K562 (cell line): ENCODE measurements around the gene OSBP2. TPM values are rescaled to one million over a fixed set of nuclear protein-coding genes. Genes with fewer than 3 reads are reported as not detected.

Experiments used
- ATAC-seq: fragments of 200-7000 bp; cut with Tn5 transposase; 3 replicates; pipeline ENCODE4 v1.9.1; 2020; ENCODE audit warnings: moderate library complexity
- BruUV-seq: library from RNA; stranded (reverse); fragments of 400-500 nt; replicated peaks from 2 replicates; lab custom pipeline; 2021; lab: Mats Ljungman, UMichigan
- CTCF ChIA-PET: fragments of 300-600 bp; formaldehyde crosslinking; extraction: SDS; loops from one replicate; lab custom pipeline; 2021; ENCODE audit warnings: low intra/inter-chr PET ratio; lab: Yijun Ruan, JAX
- POLR2A ChIA-PET: fragments of 300-600, 350-650 bp; sonication (Branson Sonifier 250); formaldehyde crosslinking; extraction: SDS; loops from one replicate; lab custom pipeline; 2021; ENCODE audit warnings: antibody characterized with exemption, inconsistent platforms; lab: Yijun Ruan, JAX
- DNase-seq, 4 experiments: peaks; one replicate each; pipeline versions ENCODE4 v3.0.0 to v3.0.0-alpha.2; 2011 to 2018; ENCODE audit warnings: low spot score in 3 of 4, mixed read lengths in 3 of 4; ENCODE audit errors: extremely low read depth in 1 of 4
- FAIRE-seq: peaks from 2 replicates; lab custom pipeline; 2011; peaks lifted over from hg19 to GRCh38; lab: Jason Lieb, UNC
- H2AFZ ChIP-seq: 2 replicates; pipeline ENCODE4 v1.6.0; 2011; ENCODE audit warnings: low read depth, low read length, control low read depth, inconsistent platforms
- H3K27ac ChIP-seq: fragments of 200-600 bp; 3 replicates; pipeline ENCODE4 v1.8.0; 2011; ENCODE audit warnings: low read depth, mild to moderate bottlenecking, control low read depth, inconsistent platforms, low read length, moderate library complexity, mixed read lengths; ENCODE audit errors: extremely low read depth
- H3K27me3 ChIP-seq, 2 experiments: fragments of 300-600 bp in 1 of 2; 2 replicates in 1 of 2; 3 replicates in 1 of 2; pipeline versions ENCODE4 v1.6.0 to v1.8.0; 2011; ENCODE audit warnings: inconsistent platforms in 2 of 2, low read length in 2 of 2, mild to moderate bottlenecking in 1 of 2, mixed read lengths in 1 of 2, moderate library complexity in 1 of 2; ENCODE audit not compliant: control insufficient read depth in 2 of 2, insufficient read depth in 2 of 2
- H3K36me3 ChIP-seq: fragments of 300-600 bp; 3 replicates; pipeline ENCODE4 v1.8.0; 2011; ENCODE audit warnings: mild to moderate bottlenecking, low read length, inconsistent platforms; ENCODE audit not compliant: control insufficient read depth, insufficient read depth
- H3K4me1 ChIP-seq, 2 experiments: fragments of 200-600 bp in 1 of 2; replicated peaks in 1 of 2; 2 replicates in 1 of 2; 3 replicates in 1 of 2; pipeline versions ENCODE4 v1.5.1 to v1.8.0; 2011; ENCODE audit warnings: inconsistent platforms in 2 of 2, low read length in 2 of 2, mild to moderate bottlenecking in 1 of 2, mixed read lengths in 1 of 2, moderate library complexity in 1 of 2; ENCODE audit not compliant: control insufficient read depth in 2 of 2, insufficient read depth in 2 of 2
- H3K4me2 ChIP-seq: 2 replicates; pipeline ENCODE4 v1.6.1; 2011; ENCODE audit warnings: low read length, control low read depth, inconsistent platforms, mixed read lengths; ENCODE audit not compliant: insufficient read depth
- H3K4me3 ChIP-seq: fragments of 200-600 bp; sonication (generic), shearing (Covaris generic); 2 replicates; pipeline ENCODE4 v1.5.1; 2016; ENCODE audit warnings: control low read depth, inconsistent platforms
- H3K79me2 ChIP-seq: fragments of 200-600 bp; 3 replicates; pipeline ENCODE4 v1.8.0; 2011; ENCODE audit warnings: low read length, inconsistent platforms; ENCODE audit not compliant: control insufficient read depth, insufficient read depth
- H3K9ac ChIP-seq, 2 experiments: 2 replicates each; pipeline versions ENCODE4 v1.6.0 to v1.6.1; 2011; ENCODE audit warnings: low read depth in 2 of 2, low read length in 2 of 2, control low read depth in 1 of 2, inconsistent platforms in 1 of 2, mild to moderate bottlenecking in 1 of 2, mixed read lengths in 1 of 2; ENCODE audit not compliant: insufficient read depth in 1 of 2
- H3K9me1 ChIP-seq: one replicate; pipeline ENCODE4 v1.6.0; 2011; ENCODE audit warnings: inconsistent platforms, mild to moderate bottlenecking, low read length, moderate library complexity; ENCODE audit not compliant: control insufficient read depth, insufficient read depth
- H3K9me3 ChIP-seq: replicated peaks from 2 replicates; pipeline ENCODE4 v1.5.1; 2011; ENCODE audit warnings: low read depth, low read length, inconsistent platforms; ENCODE audit not compliant: control insufficient read depth, insufficient read depth
- H4K20me1 ChIP-seq: replicated peaks from 2 replicates; pipeline ENCODE4 v1.6.1; 2011; ENCODE audit warnings: low read length, inconsistent platforms, mixed read lengths; ENCODE audit not compliant: control insufficient read depth, insufficient read depth
- CTCF ChIP-seq, 3 experiments: IDR thresholded peaks in 2 of 3; conservative IDR thresholded peaks in 1 of 3; 2 replicates each; pipeline ENCODE4 v1.5.1; 2011 to 2012; ENCODE audit warnings: low read length in 3 of 3, mild to moderate bottlenecking in 3 of 3, control low read depth in 2 of 3, improper control_type of control experiment in 1 of 3, inconsistent platforms in 1 of 3, low read depth in 1 of 3, mixed read lengths in 1 of 3, moderate library complexity in 1 of 3; ENCODE audit not compliant: insufficient read depth in 2 of 3
- EGR1 ChIP-seq: fragments of 450-650 bp; conservative IDR thresholded peaks from 2 replicates; pipeline ENCODE4 v1.6.1; 2017; ENCODE audit warnings: mild to moderate bottlenecking
- ELF1 ChIP-seq: fragments of 200-800 bp; sonication (Bioruptor generic); IDR thresholded peaks from 2 replicates; pipeline ENCODE4 v1.6.1; 2016; ENCODE audit warnings: missing genetic modification characterization, missing compliant biosample characterization
- MEIS2 ChIP-seq: fragments of 450-650 bp; IDR thresholded peaks from 2 replicates; pipeline ENCODE4 v1.6.1; 2014; ENCODE audit warnings: mild to moderate bottlenecking; ENCODE audit not compliant: partially characterized antibody
- MXI1 ChIP-seq: IDR thresholded peaks from 2 replicates; pipeline ENCODE4 v1.6.1; 2011; ENCODE audit warnings: low read depth, mild to moderate bottlenecking, improper control_type of control experiment, low read length
- NFIC ChIP-seq: fragments of 450-650 bp; IDR thresholded peaks from 2 replicates; pipeline ENCODE4 v1.6.1; 2017; ENCODE audit warnings: mild to moderate bottlenecking, inconsistent platforms
- NR2C1 ChIP-seq, 2 experiments: fragments of 450-650 bp; IDR thresholded peaks; 2 replicates each; pipeline ENCODE4 v1.6.1; 2017; ENCODE audit warnings: mild to moderate bottlenecking in 2 of 2, antibody characterized with exemption in 1 of 2, inconsistent platforms in 1 of 2, missing compliant biosample characterization in 1 of 2, missing genetic modification characterization in 1 of 2
- NR2C2 ChIP-seq, 2 experiments: fragments of 200-800 bp in 1 of 2; sonication (Bioruptor generic) in 1 of 2; sonication (generic) in 1 of 2; formaldehyde crosslinking in 1 of 2; IDR thresholded peaks; 2 replicates each; pipeline versions ENCODE4 v1.6.1 to v1.8.0; 2016 to 2022; ENCODE audit warnings: mild to moderate bottlenecking in 1 of 2, missing compliant biosample characterization in 1 of 2, missing genetic modification characterization in 1 of 2, missing genetic modification reagents in 1 of 2
- PKNOX1 ChIP-seq: fragments of 450-650 bp; IDR thresholded peaks from 2 replicates; pipeline ENCODE4 v1.6.1; 2016
- RAD21 ChIP-seq, 2 experiments: fragments of 250-450 bp in 1 of 2; fragments of 450-650 bp in 1 of 2; sonication (Bioruptor Pico) in 1 of 2; formaldehyde crosslinking in 1 of 2; IDR thresholded peaks in 1 of 2; conservative IDR thresholded peaks in 1 of 2; 2 replicates each; pipeline versions ENCODE4 v1.4.0 to v1.8.0; 2020 to 2022; ENCODE audit warnings: mild to moderate bottlenecking in 2 of 2, moderate library complexity in 1 of 2
- RBM17 ChIP-seq: fragments of 200-400 bp; formaldehyde crosslinking; IDR thresholded peaks from 2 replicates; pipeline ENCODE4 v1.6.1; 2017; ENCODE audit warnings: low read depth, mild to moderate bottlenecking, low read length, borderline replicate concordance
- USF1 ChIP-seq: sonication (generic); formaldehyde crosslinking; IDR thresholded peaks from 2 replicates; pipeline ENCODE4 v1.9.0; 2022; ENCODE audit warnings: mild to moderate bottlenecking, missing genetic modification reagents
- ZBED1 ChIP-seq: IDR thresholded peaks from 2 replicates; pipeline ENCODE4 v1.6.1; 2014
- ZNF79 ChIP-seq: fragments of 250-450 bp; sonication (Bioruptor Pico); IDR thresholded peaks from 2 replicates; pipeline ENCODE4 v1.4.0; 2020; ENCODE audit warnings: low read depth, mild to moderate bottlenecking, moderate library complexity
- WGBS: fragments of 100-300 bp; shearing (Covaris generic); methylation state at CpG from one replicate; pipeline ENCODE4 v1.1.6; 2016; ENCODE audit warnings: low coverage, mixed read lengths; ENCODE audit not compliant: insufficient coverage; ENCODE audit errors: missing lambda C conversion rate; 5-methylcytosine and 5-hydroxymethylcytosine counted together
- in situ Hi-C: fragments of 300-500 bp; cut with MboI; formaldehyde crosslinking; loops from 4 replicates; pipeline ENCODE4 v1.15.0; 2018; ENCODE audit warnings: inconsistent platforms, mixed read lengths
- intact Hi-C: fragments of 100-400 bp; cut with micrococcal nuclease; formaldehyde crosslinking; loops from 2 replicates; pipeline ENCODE4 v1.14.2; 2022
- polyA plus RNA-seq, 8 experiments: library from polyadenylated mRNA; depleted of rRNA in 4 of 8; stranded (reverse) in 5 of 8; unstranded in 3 of 8; fragments of >200 nt; fragmentation: Nextera tagmentation in 2 of 8; fragmentation: Illumina TruSeq in 1 of 8; extraction: Ambion mirVana in 2 of 8; extraction: Trizol in 1 of 8; gene quantifications; 2 replicates each; pipeline versions ENCODE4 v1.2.1 to v1.2.3, GENCODE V29; 2011 to 2014; ENCODE audit warnings: inconsistent platforms in 1 of 8, missing spikeins in 1 of 8
- total RNA-seq, 7 experiments: library from RNA; depleted of rRNA in 6 of 7; stranded (reverse); fragments of >200 nt in 6 of 7; fragmentation: Illumina TruSeq in 2 of 7; extraction: Trizol in 2 of 7; gene quantifications; 2 replicates each; pipeline versions ENCODE4 v1.2.1 to v1.2.3, GENCODE V29; 2011 to 2021; ENCODE audit warnings: low replicate concordance in 1 of 7

Gene OSBP2
- total and polyA plus RNA-seq, 9 of the 15 experiments (the other 6 are each of a cell fraction or from before 2014, with no cell fraction given), result 0.52 to 29.5 (median 21.6) TPM

GRCh38 chr22:30863081-30863833 is 168.6 kb downstream of the OSBP2 start:
- H3K36me3 ChIP-seq, result no peaks in the 10 kb centered on the region
- peaks cover 2 to 3% of the 10 kb centered on the region in 2 experiments; a peak in 3 of 5 replicates for H3K4me1 ChIP-seq
- no peak overlapping the region for H3K27ac ChIP-seq
- intact Hi-C loops (no loop called here), in situ Hi-C loops (no loop called here)
- H3K79me2 ChIP-seq, result no peaks in the 10 kb centered on the region
- H4K20me1 ChIP-seq, result no peaks in the 10 kb centered on the region
- peak overlapping the region in 1 of 2 experiments; percentile 45; a peak in 2 of 4 replicates for H3K9ac ChIP-seq
- no peak overlapping the region for H3K4me3 ChIP-seq
- no peak for FAIRE-seq
- 6% methylated on average over 14 of the region's 19 CpGs for WGBS
- H3K9me1 ChIP-seq, result no peaks in the 10 kb centered on the region
- peak; percentile 33 to 52 (median 47) for DNase-seq
- BruUV-seq, result no TSS peak
- no peaks in the 10 kb centered on the region; a peak in 1 of 5 replicates for H3K27me3 ChIP-seq
- H2AFZ ChIP-seq, result 0 out of 2 replicates have a peak overlapping the region, but pooled peaks have one; percentile 45
- ATAC-seq, result peak; percentile 75
- POLR2A ChIA-PET, result interaction anchor here (0.6 kb wide), 2 partner anchors 14 to 419 kb away, joined by 3 read pairs; no protein-coding TSS in a partner anchor
- no peaks in the 10 kb centered on the region for H3K9me3 ChIP-seq
- CTCF ChIA-PET, result no interaction called here
- H3K4me2 ChIP-seq, result no peak overlapping the region
- TF ChIP-seq MEIS2 (peak; percentile 46), MXI1 (no peak), PKNOX1 (peak; percentile 70), CTCF (IDR thresholded peaks at IDR 0.05 in 2 of 3, conservative IDR thresholded peaks at IDR 0.05 in 1 of 3; ENCODE audit: insufficient read depth in 2 of 3, low read depth in 1 of 3, low read length in 3 of 3) (peak; percentile 51 to 68 (median 57)), NFIC (peak; percentile 67), EGR1 (peak; percentile 33), ELF1 (tag) (no peak), RAD21 (CRISPR knock-in tag; conservative IDR thresholded peaks at IDR 0.05 in 1 of 2, IDR thresholded peaks at IDR 0.05 in 1 of 2) (peak in 1 of 2 experiments; percentile 32; a peak in 2 of 4 replicates), USF1 (no peak), ZBED1 (no peak), NR2C2 (CRISPR knock-in tag; IDR thresholded peaks at IDR 0.05) (no peak), NR2C2 (tag; IDR thresholded peaks at IDR 0.05) (no peak), NR2C1 (IDR thresholded peaks at IDR 0.05) (no peak), NR2C1 (tag; IDR thresholded peaks at IDR 0.05) (no peak), ZNF79 (CRISPR knock-in tag) (no peak), RBM17 (no peak)
